GM19328 (cell line): ENCODE results near the gene MGME1.
"Not testable (repeated sequence)": the region's sequence is repeated elsewhere in the genome, so short reads cannot be mapped to it uniquely, and the experiment has no call there.

Experiments used
- ATAC-seq: cut with Tn5 transposase; IDR thresholded peaks from one replicate; pipeline ENCODE4 v1.9.1; 2021; ENCODE audit warnings: mild to moderate bottlenecking, moderate library complexity; ENCODE audit not compliant: unreplicated experiment

The MGME1 gene

GRCh38 chr20:17959257-17959627 is 9.6 kb upstream of the MGME1 start:
- no peak for ATAC-seq

- ATAC-seq: not testable (repeated sequence)
Measured at GRCh38 chr20:17960400-17960885, 8.4 kb upstream of the MGME1 start.

- ATAC-seq: no peak
Measured at GRCh38 chr20:17960927-17961586, 7.8 kb upstream of the MGME1 start.

- ATAC-seq: no peak
Measured at GRCh38 chr20:17961587-17961940, 7.3 kb upstream of the MGME1 start.

GRCh38 chr20:17963114-17963897 is 5.5 kb upstream of the MGME1 start:
- ATAC-seq: no peak

GRCh38 chr20:17964073-17964472 is 4.7 kb upstream of the MGME1 start:
- no peak for ATAC-seq

GRCh38 chr20:17964632-17965031 is 4.2 kb upstream of the MGME1 start:
- no peak for ATAC-seq

GRCh38 chr20:17965042-17965697 is 3.6 kb upstream of the MGME1 start:
- ATAC-seq: no peak

- ATAC-seq: no peak
Measured at GRCh38 chr20:17966432-17967310, 2.1 kb upstream of the MGME1 start.

GRCh38 chr20:17967521-17968365 is 1.1 kb upstream of the MGME1 start:
- no peak for ATAC-seq

GRCh38 chr20:17969278-17969883 is 563 bp downstream of the MGME1 start:
- peak; percentile 5 for ATAC-seq

- ATAC-seq: no peak
Measured at GRCh38 chr20:17969884-17970409, 1.1 kb downstream of the MGME1 start.

- ATAC-seq: no peak
Measured at GRCh38 chr20:17971300-17972013, 2.6 kb downstream of the MGME1 start.

- no peak for ATAC-seq
Measured at GRCh38 chr20:17972121-17972520, 3.3 kb downstream of the MGME1 start.

- ATAC-seq: no peak
Measured at GRCh38 chr20:17976305-17976704, 7.5 kb downstream of the MGME1 start.

GRCh38 chr20:17985388-17986018 is 16.7 kb downstream of the MGME1 start:
- ATAC-seq: no peak

GRCh38 chr20:17987988-17988387 is 19.2 kb downstream of the MGME1 start:
- no peak for ATAC-seq

GRCh38 chr20:17990278-17990972 is 21.6 kb downstream of the MGME1 start:
- no peak for ATAC-seq
